IPS-NIHi7 (cell line): ENCODE results near the gene NEU4.
"Not testable (repeated sequence)": the region's sequence is repeated elsewhere in the genome, so short reads cannot be mapped to it uniquely, and the experiment has no call there.

Experiments
- DNase-seq: peaks from one replicate; pipeline ENCODE4 v3.0.0; 2012; ENCODE audit warnings: mixed read lengths; ENCODE audit errors: extremely low spot score

Gene NEU4

GRCh38 chr2:241812730-241813643, 4.0 kb downstream of the NEU4 start:
- DNase-seq = peak; percentile 7

GRCh38 chr2:241813644-241814392, 4.8 kb downstream of the NEU4 start:
- DNase-seq = no peak

GRCh38 chr2:241814393-241814642, 5.3 kb downstream of the NEU4 start:
- no peak for DNase-seq

GRCh38 chr2:241814643-241815476, 5.9 kb downstream of the NEU4 start:
- DNase-seq = peak; percentile 30

- no peak for DNase-seq
Measured at GRCh38 chr2:241815477-241816430, 6.8 kb downstream of the NEU4 start.

- no peak for DNase-seq
Measured at GRCh38 chr2:241816431-241817121, 7.6 kb downstream of the NEU4 start.

GRCh38 chr2:241817126-241817820, 8.3 kb downstream of the NEU4 start:
- no peak for DNase-seq

- not testable (repeated sequence) for DNase-seq
Measured at GRCh38 chr2:241817821-241818215, 8.8 kb downstream of the NEU4 start.

- no peak for DNase-seq
Measured at GRCh38 chr2:241818229-241818942, 9.4 kb downstream of the NEU4 start.

GRCh38 chr2:241818943-241819270, 9.9 kb downstream of the NEU4 start:
- no peak for DNase-seq

- DNase-seq = not testable (repeated sequence)
Measured at GRCh38 chr2:241819947-241820624, 11.1 kb downstream of the NEU4 start.

GRCh38 chr2:241820625-241821384, 11.8 kb downstream of the NEU4 start:
- no peak for DNase-seq

- DNase-seq = no peak
Measured at GRCh38 chr2:241821460-241822263, 12.7 kb downstream of the NEU4 start.

GRCh38 chr2:241822264-241822623, 13.3 kb downstream of the NEU4 start:
- DNase-seq = no peak

GRCh38 chr2:241823531-241824437, 14.8 kb downstream of the NEU4 start:
- not testable (repeated sequence) for DNase-seq

GRCh38 chr2:241827394-241827793, 18.4 kb downstream of the NEU4 start:
- no peak for DNase-seq
